MV-4-11 (cell line): ENCODE data around the gene TMEM127.

ENCODE experiments used
- DNase-seq: peaks from one replicate; lab custom pipeline; 2025; lab: John Stamatoyannopoulos, UW

The TMEM127 gene

DNA sequence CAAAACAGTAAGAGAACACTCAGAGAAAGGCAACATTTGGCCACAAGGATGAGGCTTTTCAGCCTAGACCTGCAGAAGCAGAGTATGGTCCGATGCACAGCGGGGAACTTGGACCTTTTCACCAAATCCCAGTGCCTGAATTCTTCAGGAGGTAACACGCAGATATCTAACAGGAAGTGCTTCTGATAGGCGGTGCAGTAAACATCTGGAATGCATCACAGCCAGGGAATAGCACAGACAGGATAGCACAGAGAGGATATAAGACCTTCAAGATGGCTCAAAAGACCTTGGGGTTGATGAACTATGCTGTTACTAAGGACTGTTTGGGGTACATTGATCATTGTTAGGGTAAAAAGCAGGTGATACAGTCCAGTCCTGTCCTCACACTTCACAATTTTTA, 1.7 kb downstream of the TMEM127 start:
- DNase-seq = no peak

DNA sequence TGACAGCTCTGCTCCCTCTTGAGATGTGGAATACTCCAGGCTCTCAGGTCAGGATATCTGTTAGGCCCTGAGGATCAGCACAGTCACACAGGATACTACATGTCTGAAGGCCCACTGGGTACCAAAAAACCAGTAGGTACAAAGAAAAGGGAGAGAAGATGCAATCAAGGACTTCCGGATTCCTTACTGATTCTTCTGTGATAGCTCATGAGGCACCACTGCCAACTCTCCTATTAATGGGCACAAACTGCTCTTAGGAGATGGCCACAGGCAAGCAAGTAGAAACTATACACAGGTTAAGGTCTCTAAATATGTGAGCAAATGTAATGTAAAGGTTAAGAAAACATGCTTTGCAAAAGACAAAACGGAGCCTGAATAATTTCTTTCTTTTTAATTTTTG, 3.5 kb downstream of the TMEM127 start:
- no peak for DNase-seq

- no peak for DNase-seq
These were observed 4.3 kb downstream of the TMEM127 start for GRCh38 chr2:96261328-96262003.

- peak; percentile 88 for DNase-seq
These were observed 5.2 kb downstream of the TMEM127 start for GRCh38 chr2:96260387-96261260.

DNA sequence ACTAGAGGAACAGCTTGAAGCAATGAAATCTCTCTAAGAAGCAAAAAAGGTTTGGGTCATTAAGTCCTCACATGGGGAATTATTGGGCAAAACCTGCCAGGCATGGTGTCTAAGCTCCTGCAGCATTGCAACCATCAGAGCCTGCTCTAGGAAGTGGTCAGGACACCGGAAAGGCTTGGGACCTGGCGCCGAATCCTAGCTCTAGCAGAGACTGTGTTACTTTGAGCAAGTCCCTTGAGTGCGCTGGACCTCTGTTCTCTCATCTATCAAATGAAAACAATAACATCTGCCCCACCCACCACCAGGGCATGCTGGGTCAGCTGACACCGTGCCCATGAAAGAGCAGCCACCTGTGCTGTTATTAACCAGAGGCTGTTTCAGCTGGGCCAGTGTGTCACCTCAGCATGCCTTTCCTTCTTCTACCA, 6.3 kb downstream of the TMEM127 start:
- DNase-seq = no peak

- DNase-seq = no peak
These were observed 7.4 kb downstream of the TMEM127 start for GRCh38 chr2:96258166-96259022.

GRCh38 chr2:96257744-96258143, 8.1 kb downstream of the TMEM127 start:
- DNase-seq = peak; percentile 76

DNA sequence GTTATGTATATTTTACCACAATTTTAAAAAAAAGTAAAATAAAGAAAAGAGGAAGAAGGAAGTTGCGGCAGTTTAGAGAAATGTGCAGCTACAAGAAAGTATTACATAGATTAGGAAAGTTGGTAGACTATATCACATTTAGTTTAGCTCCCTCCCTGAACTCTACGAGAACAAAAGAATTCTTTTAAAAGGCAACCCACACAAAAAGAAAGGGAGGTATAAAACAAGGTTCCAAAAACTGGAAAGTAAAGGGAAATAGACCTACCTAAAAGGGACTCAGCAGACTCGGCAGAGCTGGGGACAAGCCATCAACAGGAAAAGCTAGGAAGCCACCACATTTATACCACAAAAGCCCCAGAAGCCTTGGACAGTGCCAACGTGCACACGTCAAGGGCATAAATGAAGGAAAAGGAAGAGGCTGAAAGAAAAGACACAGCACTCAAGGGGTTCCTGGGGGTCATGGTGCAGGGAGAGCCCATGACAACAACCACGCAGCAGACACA, 9.1 kb downstream of the TMEM127 start:
- DNase-seq = peak; percentile 81

GRCh38 chr2:96254571-96254970, 11.2 kb downstream of the TMEM127 start:
- no peak for DNase-seq

DNA sequence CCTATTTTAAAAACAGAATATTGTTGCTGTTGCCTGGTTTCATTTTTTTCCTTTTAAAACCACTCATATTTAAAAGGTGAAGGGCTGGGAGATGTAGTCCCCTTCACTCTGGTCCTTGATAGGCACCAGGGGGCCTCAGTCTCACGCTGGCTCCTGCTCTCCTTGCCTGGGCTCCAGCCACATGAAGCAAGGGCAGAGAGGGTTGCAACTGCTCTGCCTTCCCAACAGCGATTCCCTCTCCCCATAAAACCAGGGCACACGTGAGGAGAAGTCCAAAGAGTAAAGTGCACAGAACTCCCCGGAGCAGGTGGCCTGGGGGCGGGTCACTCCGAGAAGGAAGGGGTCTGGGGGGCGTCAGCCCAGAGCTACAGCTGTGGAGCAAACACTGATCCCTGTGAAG, 12.8 kb downstream of the TMEM127 start:
- DNase-seq = no peak

DNA sequence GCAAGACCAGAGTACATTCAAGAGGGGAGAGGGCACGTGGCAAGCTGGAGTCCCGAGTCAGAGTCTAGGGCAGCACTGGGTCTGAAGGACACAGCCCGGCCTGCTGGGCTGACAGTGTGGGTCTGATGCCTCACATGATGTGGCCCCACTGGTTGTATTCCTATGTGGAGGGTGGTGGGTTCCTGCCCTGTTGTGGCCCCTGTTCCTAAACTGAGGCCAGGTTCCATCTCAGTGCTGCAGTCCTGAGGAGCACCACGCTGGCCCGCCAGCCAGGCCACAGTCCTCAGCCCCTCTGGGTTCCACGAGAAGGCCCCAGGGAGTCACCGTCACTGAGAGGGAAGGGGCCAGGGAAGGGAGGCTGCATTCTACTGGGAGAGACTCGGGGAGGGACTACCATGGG, 13.3 kb downstream of the TMEM127 start:
- no peak for DNase-seq

- DNase-seq = peak; percentile 64
These were observed 14.0 kb downstream of the TMEM127 start for GRCh38 chr2:96251721-96252292.

- no peak for DNase-seq
These were observed 15.6 kb downstream of the TMEM127 start for GRCh38 chr2:96250188-96250587.

GRCh38 chr2:96249654-96250053, 16.1 kb downstream of the TMEM127 start:
- DNase-seq = no peak

DNA sequence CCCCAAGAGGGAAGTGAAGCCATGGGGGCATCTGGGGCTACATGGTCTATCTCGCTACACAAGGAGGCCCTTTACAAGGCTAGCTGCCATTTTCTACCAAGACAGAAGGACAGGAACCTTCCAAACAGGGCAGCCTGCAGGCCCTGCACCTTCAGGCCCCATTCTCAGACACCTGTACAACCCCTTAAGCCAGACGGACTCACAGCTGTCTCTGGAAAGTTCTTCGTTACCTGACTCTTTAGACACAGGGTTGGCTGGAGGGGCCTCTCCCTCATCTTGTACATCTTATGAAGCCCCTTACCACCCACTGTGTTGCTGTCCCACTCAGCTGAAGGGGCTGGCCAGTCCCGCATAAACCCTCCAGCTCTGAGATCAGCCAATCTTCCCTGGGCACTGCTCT, 17.2 kb downstream of the TMEM127 start:
- no peak for DNase-seq

GRCh38 chr2:96247896-96248295, 17.9 kb downstream of the TMEM127 start:
- DNase-seq = no peak

- peak; percentile 13 for DNase-seq
These were observed 18.8 kb downstream of the TMEM127 start for GRCh38 chr2:96247009-96247408.

- DNase-seq = peak; percentile 93
These were observed 20.0 kb downstream of the TMEM127 start for GRCh38 chr2:96245609-96246390.

DNA sequence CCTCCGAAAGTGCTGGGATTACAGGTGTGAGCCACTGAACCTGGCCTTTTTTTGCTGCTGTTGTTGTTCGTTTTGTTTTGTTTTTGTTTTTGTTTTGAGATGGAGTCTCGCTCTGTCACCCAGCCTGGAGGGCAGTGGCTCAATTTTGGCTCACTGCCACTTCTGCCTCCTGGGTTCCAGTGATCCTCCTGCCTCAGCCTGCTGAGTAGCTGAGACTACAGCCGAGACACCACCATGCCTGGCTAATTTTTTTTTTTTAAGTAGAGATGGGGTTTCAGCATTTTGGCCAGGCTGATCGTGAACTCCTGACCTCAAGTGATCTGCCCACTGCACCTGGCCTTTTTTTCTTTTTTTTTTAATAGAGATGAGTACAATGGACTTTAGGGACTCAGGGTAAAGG, 22.0 kb downstream of the TMEM127 start:
- no peak for DNase-seq

DNA sequence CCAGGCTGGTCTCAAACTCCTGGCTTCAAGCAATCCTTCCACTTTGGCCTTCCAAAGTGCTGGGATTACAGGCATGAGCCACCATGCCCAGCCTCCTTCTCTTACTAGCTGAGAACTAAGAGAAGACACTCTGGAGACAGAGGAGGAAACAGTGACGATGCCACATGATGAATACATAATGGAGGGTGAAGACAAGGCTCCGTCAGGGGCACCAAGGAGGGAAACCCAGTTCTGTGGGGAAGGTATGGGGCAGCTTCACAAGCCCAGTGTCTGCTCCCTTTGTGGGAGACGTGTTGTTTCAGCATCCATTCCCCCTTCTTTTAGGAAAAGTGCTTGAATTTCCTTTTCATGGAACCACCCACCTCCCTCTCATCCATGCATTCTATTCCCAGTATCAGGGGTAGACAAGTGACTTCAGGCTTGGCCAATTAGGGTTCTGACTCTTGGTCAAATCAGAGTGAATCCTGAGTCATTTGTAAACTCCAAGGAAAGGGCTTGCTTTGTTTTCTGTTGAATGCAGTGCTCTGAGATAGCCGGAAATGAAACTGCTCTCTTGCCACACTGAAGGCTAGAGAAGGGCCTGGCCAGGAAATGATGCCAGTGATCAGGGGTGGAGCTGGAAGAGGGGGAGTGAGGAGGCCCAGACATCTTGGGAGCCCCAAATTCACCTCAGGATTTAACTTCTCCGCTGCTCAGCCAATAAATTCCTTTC, 23.7 kb downstream of the TMEM127 start:
- DNase-seq = peak; percentile 92
